Astrocyte (in vitro differentiated cells and primary cell): ENCODE measurements around the gene YJEFN3.

Experiments
- EZH2 ChIP-seq: IDR thresholded peaks from 2 replicates; pipeline ENCODE4 v1.6.1; 2012; ENCODE audit warnings: mild to moderate bottlenecking, low read length, inconsistent platforms; ENCODE audit not compliant: insufficient read depth
- TF ChIP-seq, protein P1 (sequence below): IDR thresholded peaks from 2 replicates; pipeline ENCODE4 v1.5.1; 2011; ENCODE audit warnings: low read depth, mild to moderate bottlenecking, inconsistent platforms, low read length, moderate library complexity; ENCODE audit not compliant: insufficient read depth

DNA sequence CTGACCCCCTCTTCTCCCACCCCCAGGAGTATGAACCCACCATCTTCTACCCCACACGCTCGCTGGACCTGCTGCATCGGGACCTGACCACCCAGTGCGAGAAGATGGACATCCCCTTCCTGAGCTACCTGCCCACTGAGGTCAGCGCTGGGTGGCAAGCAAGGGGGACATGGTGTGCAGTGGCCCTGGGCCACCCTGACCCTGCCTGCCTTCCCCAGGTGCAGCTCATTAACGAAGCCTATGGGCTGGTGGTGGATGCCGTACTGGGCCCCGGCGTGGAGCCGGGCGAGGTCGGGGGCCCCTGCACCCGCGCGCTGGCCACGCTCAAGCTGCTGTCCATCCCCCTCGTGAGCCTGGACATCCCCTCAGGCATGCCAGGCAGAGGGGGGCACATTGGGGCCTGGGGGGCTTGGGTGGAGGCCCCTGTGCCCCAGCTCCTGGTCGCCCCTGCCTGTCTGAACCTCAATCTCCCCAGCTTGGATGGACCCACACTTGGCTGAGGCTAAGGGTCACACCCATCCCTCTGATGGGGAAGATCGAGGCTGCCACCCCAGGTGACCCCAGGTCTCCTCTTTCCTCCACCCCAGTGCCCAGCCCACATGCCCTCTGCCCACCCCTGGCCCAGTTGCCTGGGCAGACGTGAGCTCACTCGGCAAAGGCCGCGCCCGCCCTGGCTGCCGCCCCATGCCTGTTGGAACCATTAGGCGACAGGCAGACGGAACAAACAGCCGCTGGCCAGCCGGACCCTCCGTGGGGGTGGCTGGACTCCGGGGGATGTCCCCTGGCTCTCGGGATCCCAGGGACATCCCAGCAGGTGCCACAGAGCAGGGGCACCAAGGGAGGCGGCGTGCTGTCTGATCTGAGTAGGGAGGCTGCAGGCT lies 6.8 kb downstream of the YJEFN3 start:
- TF ChIP-seq, protein P1, sequence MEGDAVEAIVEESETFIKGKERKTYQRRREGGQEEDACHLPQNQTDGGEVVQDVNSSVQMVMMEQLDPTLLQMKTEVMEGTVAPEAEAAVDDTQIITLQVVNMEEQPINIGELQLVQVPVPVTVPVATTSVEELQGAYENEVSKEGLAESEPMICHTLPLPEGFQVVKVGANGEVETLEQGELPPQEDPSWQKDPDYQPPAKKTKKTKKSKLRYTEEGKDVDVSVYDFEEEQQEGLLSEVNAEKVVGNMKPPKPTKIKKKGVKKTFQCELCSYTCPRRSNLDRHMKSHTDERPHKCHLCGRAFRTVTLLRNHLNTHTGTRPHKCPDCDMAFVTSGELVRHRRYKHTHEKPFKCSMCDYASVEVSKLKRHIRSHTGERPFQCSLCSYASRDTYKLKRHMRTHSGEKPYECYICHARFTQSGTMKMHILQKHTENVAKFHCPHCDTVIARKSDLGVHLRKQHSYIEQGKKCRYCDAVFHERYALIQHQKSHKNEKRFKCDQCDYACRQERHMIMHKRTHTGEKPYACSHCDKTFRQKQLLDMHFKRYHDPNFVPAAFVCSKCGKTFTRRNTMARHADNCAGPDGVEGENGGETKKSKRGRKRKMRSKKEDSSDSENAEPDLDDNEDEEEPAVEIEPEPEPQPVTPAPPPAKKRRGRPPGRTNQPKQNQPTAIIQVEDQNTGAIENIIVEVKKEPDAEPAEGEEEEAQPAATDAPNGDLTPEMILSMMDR: no peak
- TF ChIP-seq EZH2: no peak
